A204.1 (cell line): ENCODE measurements around the gene SMPD1.

ENCODE experiments used
- FAIRE-seq: peaks from 2 replicates; lab custom pipeline; 2012; peaks lifted over from hg19 to GRCh38; lab: Jason Lieb, UNC

SMPD1 gene

DNA sequence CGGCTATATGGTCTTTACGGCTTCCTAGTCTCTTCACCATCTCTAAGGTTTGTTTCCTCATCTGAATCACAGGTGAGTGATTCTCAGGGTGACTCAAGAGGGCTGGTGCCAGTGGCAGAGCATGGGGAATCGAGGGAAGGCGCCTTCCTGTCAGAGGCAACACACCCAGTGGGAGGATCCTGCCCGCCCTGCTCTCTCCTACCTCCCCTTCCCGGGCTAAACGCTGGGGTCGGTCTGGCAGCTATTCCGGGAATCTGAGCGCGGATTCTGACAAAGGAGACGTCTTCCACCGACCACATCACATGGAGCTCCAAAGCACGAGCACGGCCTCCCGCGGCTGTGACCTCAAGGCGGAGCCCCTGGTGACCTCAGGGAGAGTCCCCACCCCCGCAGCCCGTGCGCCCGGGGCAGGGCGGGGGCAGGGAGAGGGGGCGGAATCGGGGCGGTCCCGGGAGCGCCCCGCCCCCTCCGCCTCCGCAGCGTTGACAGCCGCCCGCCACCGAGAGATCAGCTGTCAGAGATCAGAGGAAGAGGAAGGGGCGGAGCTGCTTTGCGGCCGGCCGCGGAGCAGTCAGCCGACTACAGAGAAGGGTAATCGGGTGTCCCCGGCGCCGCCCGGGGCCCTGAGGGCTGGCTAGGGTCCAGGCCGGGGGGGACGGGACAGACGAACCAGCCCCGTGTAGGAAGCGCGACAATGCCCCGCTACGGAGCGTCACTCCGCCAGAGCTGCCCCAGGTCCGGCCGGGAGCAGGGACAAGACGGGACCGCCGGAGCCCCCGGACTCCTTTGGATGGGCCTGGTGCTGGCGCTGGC, at the start of gene SMPD1:
Gene SMPD1 (plus strand): TSS at position 570 of the 813 bp plus-strand sequence. CDS start 125 bp downstream, at position 695.
- no peak for FAIRE-seq

DNA sequence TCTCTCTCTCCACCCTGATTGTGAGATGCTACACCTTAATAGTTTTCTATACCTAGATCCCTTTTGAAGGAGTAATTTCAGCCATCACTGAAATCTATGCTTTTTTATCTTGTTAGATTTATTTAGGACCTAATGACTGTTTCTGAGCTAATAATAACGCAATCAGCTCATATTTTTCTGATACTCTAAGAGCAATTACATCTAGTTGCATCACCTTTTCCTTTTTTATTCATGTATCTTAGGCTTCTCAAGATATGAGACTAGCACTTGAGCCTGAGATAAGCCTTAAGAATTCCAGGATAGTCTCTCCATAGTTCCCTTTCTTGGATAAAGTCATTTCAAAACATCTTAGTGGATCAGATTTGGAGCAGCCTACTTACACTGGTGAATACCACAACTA, 44.9 kb upstream of the SMPD1 start:
- no peak for FAIRE-seq

GRCh38 chr11:6350043-6350442, 40.2 kb upstream of the SMPD1 start:
- no peak for FAIRE-seq

GRCh38 chr11:6350486-6350885, 39.8 kb upstream of the SMPD1 start:
- no peak for FAIRE-seq

- FAIRE-seq: no peak
These were observed 38.4 kb upstream of the SMPD1 start for GRCh38 chr11:6351782-6352382.

- no peak for FAIRE-seq
These were observed 36.8 kb upstream of the SMPD1 start for GRCh38 chr11:6353367-6353987.

- no peak for FAIRE-seq
These were observed 35.4 kb upstream of the SMPD1 start for GRCh38 chr11:6354651-6355485.

DNA sequence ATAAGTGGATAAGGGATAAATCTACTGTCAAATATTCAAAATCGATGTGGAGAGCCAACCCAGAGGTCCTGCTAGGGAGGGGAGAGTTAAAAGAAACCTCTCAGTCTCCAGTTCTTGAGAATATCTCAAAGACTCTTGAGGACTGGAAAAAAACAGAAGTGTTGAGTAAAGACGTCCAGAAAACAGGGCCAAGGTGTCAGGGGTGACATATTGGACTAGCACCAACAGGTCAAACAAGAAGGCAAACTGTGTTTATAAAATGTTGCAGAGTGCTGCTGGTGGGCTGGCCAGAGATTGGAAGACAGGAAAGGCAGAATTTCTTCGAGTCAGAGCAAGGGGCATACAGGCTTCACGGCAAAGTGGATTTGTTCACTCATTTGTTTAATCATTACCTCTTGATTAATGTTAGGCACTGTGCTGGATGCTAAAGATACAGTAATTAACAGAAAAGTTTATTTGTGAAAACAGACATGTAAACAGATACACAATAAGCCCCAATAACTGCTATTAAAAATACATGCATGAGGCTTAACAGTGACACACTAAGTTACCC, 33.7 kb upstream of the SMPD1 start:
- no peak for FAIRE-seq

GRCh38 chr11:6357222-6357621, 33.1 kb upstream of the SMPD1 start:
- FAIRE-seq: no peak

GRCh38 chr11:6360183-6360582, 30.1 kb upstream of the SMPD1 start:
- FAIRE-seq: no peak

DNA sequence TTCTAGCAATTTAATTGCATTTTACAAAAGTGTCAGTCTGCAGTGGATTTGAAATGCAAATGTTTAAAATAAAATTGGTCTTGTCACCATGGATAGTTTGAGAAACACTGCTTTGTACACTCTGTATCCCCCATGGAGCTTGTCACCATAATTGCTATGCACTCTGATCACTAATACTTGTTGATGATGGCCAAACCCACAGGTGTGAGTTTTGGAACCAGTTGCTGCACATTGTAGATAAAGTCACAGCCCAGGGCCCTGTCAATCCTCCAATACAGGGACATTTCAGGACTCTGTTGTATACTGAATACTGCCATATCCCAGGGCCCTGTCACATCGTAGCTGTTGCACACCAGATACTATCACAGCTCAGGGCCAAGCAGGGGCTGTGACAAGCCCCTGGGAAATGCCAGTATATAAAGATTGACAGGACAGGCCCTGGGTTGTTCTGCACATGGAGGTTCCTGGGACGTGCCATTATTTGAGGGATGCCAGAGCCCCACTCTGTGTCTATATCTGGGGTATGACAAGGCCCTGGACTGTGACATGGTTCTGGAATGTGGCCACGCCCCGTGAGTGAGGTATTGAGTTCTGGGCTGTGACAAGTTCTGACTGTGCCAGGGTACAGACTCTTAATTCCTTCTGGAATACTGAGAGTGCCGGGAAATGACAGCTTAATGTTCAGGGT, 27.9 kb upstream of the SMPD1 start:
- FAIRE-seq: no peak

- FAIRE-seq: no peak
These were observed 27.2 kb upstream of the SMPD1 start for GRCh38 chr11:6362873-6363678.

- FAIRE-seq: no peak
These were observed 24.6 kb upstream of the SMPD1 start for GRCh38 chr11:6365659-6366058.

GRCh38 chr11:6371825-6372224, 18.4 kb upstream of the SMPD1 start:
- FAIRE-seq: no peak

- no peak for FAIRE-seq
These were observed 12.2 kb upstream of the SMPD1 start for GRCh38 chr11:6377902-6378639.

DNA sequence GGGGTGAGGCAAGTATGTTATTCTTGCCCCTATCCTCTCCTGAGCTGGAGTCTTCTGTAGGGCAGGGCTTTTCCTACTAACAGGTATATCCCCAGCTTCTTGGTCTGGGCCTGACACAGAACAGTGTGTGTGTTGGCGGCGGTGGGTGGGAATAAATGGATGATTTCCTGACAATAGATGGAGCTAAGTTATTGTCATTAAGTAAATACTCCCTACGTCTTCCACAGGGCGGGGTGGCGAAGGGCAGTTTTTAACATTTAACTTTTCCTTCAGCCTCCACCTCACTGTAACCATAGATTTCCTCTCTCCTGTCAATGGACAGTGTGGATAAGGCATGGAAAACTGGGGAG, 11.7 kb upstream of the SMPD1 start:
- FAIRE-seq: no peak

- no peak for FAIRE-seq
These were observed 5.1 kb upstream of the SMPD1 start for GRCh38 chr11:6385046-6385777.

DNA sequence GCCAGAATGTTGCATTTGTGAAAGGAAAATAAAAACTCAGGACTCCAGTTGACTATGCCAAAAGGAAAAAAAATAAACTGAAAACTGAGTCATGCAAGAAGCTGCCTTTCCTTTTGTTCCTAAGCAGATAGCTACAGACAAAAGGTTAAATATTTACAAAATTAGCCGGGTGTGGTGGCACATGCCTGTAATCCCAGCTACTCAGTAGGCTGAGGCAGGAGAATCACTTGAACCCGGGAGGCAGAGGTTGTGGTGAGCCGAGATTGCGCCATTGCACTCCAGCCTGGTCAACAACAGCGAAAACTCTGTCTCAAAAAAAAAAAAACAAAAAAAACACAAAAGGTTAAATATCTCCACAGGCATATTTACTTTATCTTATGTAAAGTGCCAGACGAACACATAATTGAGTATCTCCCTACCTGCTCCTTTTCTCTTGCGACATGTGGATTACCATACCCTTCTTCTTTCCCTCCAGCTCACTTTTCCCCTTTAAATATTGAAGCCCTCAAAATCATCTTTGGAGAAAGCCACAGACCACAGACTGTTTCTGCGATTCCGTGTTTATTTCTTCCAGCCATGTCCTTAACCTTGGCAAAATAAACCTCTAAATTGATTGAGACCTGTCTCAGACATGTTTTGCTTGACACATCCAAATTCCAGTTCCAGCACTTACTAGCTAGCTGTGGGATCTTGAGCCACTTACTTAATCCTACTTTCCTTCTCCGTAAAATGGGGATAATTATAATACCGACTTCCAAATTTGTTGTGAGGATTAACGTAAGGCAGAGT, 2.3 kb upstream of the SMPD1 start:
- FAIRE-seq: no peak

GRCh38 chr11:6388748-6389147, 1.5 kb upstream of the SMPD1 start:
- FAIRE-seq: no peak
